Activated CD4-positive, alpha-beta T cell treated with anti-CD3 and anti-CD28 coated beads for 36 hours (primary cell): Measurements from ENCODE around the gene ABI2. TPM values are rescaled to one million over a fixed set of nuclear protein-coding genes. Genes with fewer than 3 reads are reported as not detected.
"Not testable (repeated sequence)": the region's sequence is repeated elsewhere in the genome, so short reads cannot be mapped to it uniquely, and the experiment has no call there.

Experiments
- ATAC-seq: fragments of 200-7000 bp; cut with Tn5 transposase; one replicate; pipeline ENCODE4 v1.10.0; 2021; ENCODE audit warnings: mild to moderate bottlenecking, moderate library complexity
- CTCF ChIA-PET: fragments of 350-600 bp; sonication (Branson Sonifier 250); formaldehyde crosslinking; loops from one replicate; lab custom pipeline; 2021; ENCODE audit warnings: antibody characterized with exemption; lab: Charles Lee
- POLR2A ChIA-PET: fragments of 350-600 bp; sonication (Branson Sonifier 250); formaldehyde crosslinking; loops from one replicate; lab custom pipeline; 2021; ENCODE audit warnings: antibody characterized with exemption, inconsistent platforms; lab: Charles Lee
- DNase-seq: peaks from one replicate; pipeline ENCODE4 v3.0.0-alpha.2; 2020
- H3K27ac Mint-ChIP-seq: one replicate; pipeline ENCODE4 v1.8.0; 2021; ENCODE audit warnings: mixed read lengths
- H3K27me3 Mint-ChIP-seq: one replicate; pipeline ENCODE4 v1.8.0; 2021; ENCODE audit warnings: mixed read lengths
- H3K36me3 Mint-ChIP-seq: one replicate; pipeline ENCODE4 v1.8.0; 2021; ENCODE audit warnings: low read depth, mixed read lengths
- H3K4me1 Mint-ChIP-seq: one replicate; pipeline ENCODE4 v1.8.0; 2021; ENCODE audit warnings: mixed read lengths
- H3K4me3 Mint-ChIP-seq: one replicate; pipeline ENCODE4 v1.8.0; 2021; ENCODE audit warnings: mild to moderate bottlenecking, moderate library complexity, mixed read lengths
- H3K9me3 Mint-ChIP-seq: one replicate; pipeline ENCODE4 v1.8.0; 2021; ENCODE audit warnings: low read depth, mixed read lengths
- intact Hi-C, 2 experiments: fragments of 100-400 bp; cut with DNase I in 1 of 2; cut with micrococcal nuclease in 1 of 2; formaldehyde crosslinking; loops; one replicate each; pipeline versions ENCODE4 v1.14.2 to v1.15.1; 2022 to 2024; cut with DNase I, micrococcal nuclease
- total RNA-seq, 2 experiments: library from RNA; stranded (reverse); gene quantifications; one replicate each; pipeline ENCODE4 v1.2.3, GENCODE V29; 2021

Gene ABI2
- total RNA-seq, 2 experiments from 2014 or later: 40.6 to 57.6 TPM

GRCh38 chr2:203328760-203329540 lies 756 bp downstream of the ABI2 start:
- Mint-ChIP-seq H3K4me3 (peak overlapping the region; percentile 91), H3K4me1 (peaks cover 34% of the 10 kb centered on the region), H3K36me3 (peaks cover 7% of the 10 kb centered on the region), H3K27me3 (no peaks in the 10 kb centered on the region), H3K27ac (peak overlapping the region; percentile 84), H3K9me3 (no peaks in the 10 kb centered on the region)
- ChIA-PET CTCF (interaction anchor here (0.6 to 0.8 kb wide), 4 partner anchors 19 to 377 kb away, joined by 3 to 5 read pairs (median 3); no protein-coding TSS in a partner anchor), POLR2A (interaction anchor here (0.6 to 0.7 kb wide), 3 partner anchors 22 to 418 kb away, joined by 3 to 7 read pairs (median 7); no protein-coding TSS in a partner anchor)
- ATAC-seq: peak; percentile 43
- DNase-seq: peak; percentile 71
- intact Hi-C loops: loop anchor here (1.0 to 5.0 kb wide), 7 partner anchors 90 to 483 kb away; partner anchors contain the start of genes CARF (in 1 of the 2), CD28 (in 1 of the 2), CYP20A1 (in 1 of the 2) and NBEAL1 (in 1 of the 2)

- intact Hi-C loops: no loop called here
- DNase-seq (no peak), ATAC-seq (no peak)
- no peaks in the 10 kb centered on the region for H3K9me3 Mint-ChIP-seq
- peak overlapping the region; percentile 30 for H3K4me3 Mint-ChIP-seq
- H3K36me3 Mint-ChIP-seq: peaks cover 10% of the 10 kb centered on the region
- H3K27me3 Mint-ChIP-seq: no peaks in the 10 kb centered on the region
- peaks cover 34% of the 10 kb centered on the region for H3K4me1 Mint-ChIP-seq
- POLR2A ChIA-PET: no interaction called here
- H3K27ac Mint-ChIP-seq: no peak overlapping the region
- CTCF ChIA-PET: no interaction called here
Observed at GRCh38 chr2:203330434-203330833, 2.2 kb downstream of the ABI2 start.

GRCh38 chr2:203338322-203338721 lies 10.1 kb downstream of the ABI2 start:
- CTCF ChIA-PET: no interaction called here
- H3K27me3 Mint-ChIP-seq: no peaks in the 10 kb centered on the region
- no peak for ATAC-seq
- POLR2A ChIA-PET: interaction anchor here (0.6 kb wide), 2 partner anchors 39 to 394 kb away, joined by 3 read pairs; no protein-coding TSS in a partner anchor
- H3K4me3 Mint-ChIP-seq: no peak overlapping the region
- H3K27ac Mint-ChIP-seq: no peak overlapping the region
- intact Hi-C loops: no loop called here
- H3K36me3 Mint-ChIP-seq: peaks cover 8% of the 10 kb centered on the region
- no peaks in the 10 kb centered on the region for H3K9me3 Mint-ChIP-seq
- H3K4me1 Mint-ChIP-seq: peaks cover 2% of the 10 kb centered on the region
- DNase-seq: no peak

GRCh38 chr2:203340791-203341487 lies 12.7 kb downstream of the ABI2 start:
- Mint-ChIP-seq H3K27me3 (no peaks in the 10 kb centered on the region), H3K4me3 (no peak overlapping the region), H3K4me1 (peaks cover 2% of the 10 kb centered on the region), H3K9me3 (no peaks in the 10 kb centered on the region), H3K36me3 (peaks cover 13% of the 10 kb centered on the region), H3K27ac (no peak overlapping the region)
- ChIA-PET POLR2A (no interaction called here), CTCF (no interaction called here)
- ATAC-seq (no peak), DNase-seq (no peak)
- intact Hi-C loops: no loop called here

- no peaks in the 10 kb centered on the region for H3K27me3 Mint-ChIP-seq
- DNase-seq (no peak), ATAC-seq (no peak)
- peaks cover 11% of the 10 kb centered on the region for H3K36me3 Mint-ChIP-seq
- intact Hi-C loops: no loop called here
- H3K4me3 Mint-ChIP-seq: no peak overlapping the region
- POLR2A ChIA-PET: no interaction called here
- no peaks in the 10 kb centered on the region for H3K4me1 Mint-ChIP-seq
- H3K9me3 Mint-ChIP-seq: no peaks in the 10 kb centered on the region
- no peak overlapping the region for H3K27ac Mint-ChIP-seq
- CTCF ChIA-PET: interaction anchor here (0.7 kb wide), 1 partner anchor 29 kb away, joined by 3 read pairs; no protein-coding TSS in a partner anchor
Observed at GRCh38 chr2:203341741-203342310, 13.6 kb downstream of the ABI2 start.

GRCh38 chr2:203342374-203342773 lies 14.2 kb downstream of the ABI2 start:
- H3K36me3 Mint-ChIP-seq, DNase-seq, H3K4me3 Mint-ChIP-seq, POLR2A ChIA-PET, H3K27ac Mint-ChIP-seq, intact Hi-C loops, H3K27me3 Mint-ChIP-seq, H3K4me1 Mint-ChIP-seq, H3K9me3 Mint-ChIP-seq, ATAC-seq: not testable (repeated sequence)
- CTCF ChIA-PET: interaction anchor here (0.7 kb wide), 1 partner anchor 29 kb away, joined by 3 read pairs; no protein-coding TSS in a partner anchor

- Mint-ChIP-seq H3K9me3 (no peaks in the 10 kb centered on the region), H3K4me3 (no peak overlapping the region), H3K27me3 (no peaks in the 10 kb centered on the region), H3K36me3 (peaks cover 10% of the 10 kb centered on the region), H3K4me1 (no peaks in the 10 kb centered on the region), H3K27ac (no peak overlapping the region)
- ATAC-seq: no peak
- CTCF ChIA-PET: no interaction called here
- intact Hi-C loops: no loop called here
- POLR2A ChIA-PET: no interaction called here
- DNase-seq: no peak
Observed at GRCh38 chr2:203344667-203345066, 16.5 kb downstream of the ABI2 start.

- CTCF ChIA-PET: interaction anchor here (0.6 to 0.7 kb wide), 2 partner anchors 81 to 805 kb away, joined by 3 read pairs; no protein-coding TSS in a partner anchor
- H3K9me3 Mint-ChIP-seq: no peaks in the 10 kb centered on the region
Observed at GRCh38 chr2:203346612-203347011, 18.4 kb downstream of the ABI2 start.

GRCh38 chr2:203347375-203347774 lies 19.2 kb downstream of the ABI2 start:
- Mint-ChIP-seq H3K4me3 (no peak overlapping the region), H3K9me3 (no peaks in the 10 kb centered on the region), H3K36me3 (peaks cover 8% of the 10 kb centered on the region), H3K27ac (no peak overlapping the region), H3K27me3 (no peaks in the 10 kb centered on the region), H3K4me1 (no peaks in the 10 kb centered on the region)
- no peak for ATAC-seq
- intact Hi-C loops: no loop called here
- ChIA-PET POLR2A (no interaction called here), CTCF (interaction anchor here (1.2 kb wide), 1 partner anchor 18 kb away, joined by 3 read pairs; no protein-coding TSS in a partner anchor)
- no peak for DNase-seq

More at GRCh38 chr2:203346612-203347011, 18.4 kb downstream of the ABI2 start:
- Mint-ChIP-seq H3K36me3 (peaks cover 10% of the 10 kb centered on the region), H3K4me1 (no peaks in the 10 kb centered on the region), H3K4me3 (no peak overlapping the region), H3K27ac (no peak overlapping the region), H3K27me3 (no peaks in the 10 kb centered on the region)
- intact Hi-C loops: no loop called here
- ATAC-seq: no peak
- POLR2A ChIA-PET: no interaction called here
- no peak for DNase-seq

GRCh38 chr2:203352604-203353255 lies 24.5 kb downstream of the ABI2 start:
- H3K27me3 Mint-ChIP-seq: no peaks in the 10 kb centered on the region
- H3K4me3 Mint-ChIP-seq: no peak overlapping the region
- ChIA-PET CTCF (no interaction called here), POLR2A (no interaction called here)
- H3K4me1 Mint-ChIP-seq: no peaks in the 10 kb centered on the region
- no peak for ATAC-seq
- intact Hi-C loops: no loop called here
- H3K9me3 Mint-ChIP-seq: no peaks in the 10 kb centered on the region
- no peak for DNase-seq
- H3K27ac Mint-ChIP-seq: no peak overlapping the region
- H3K36me3 Mint-ChIP-seq: peaks cover 5% of the 10 kb centered on the region

GRCh38 chr2:203354966-203355365 lies 26.8 kb downstream of the ABI2 start:
- intact Hi-C loops: no loop called here
- Mint-ChIP-seq H3K9me3 (peaks cover 3% of the 10 kb centered on the region), H3K4me3 (no peak overlapping the region), H3K27me3 (no peaks in the 10 kb centered on the region), H3K4me1 (no peaks in the 10 kb centered on the region), H3K36me3 (peaks cover 7% of the 10 kb centered on the region), H3K27ac (no peak overlapping the region)
- ChIA-PET CTCF (no interaction called here), POLR2A (no interaction called here)
- ATAC-seq: no peak
- no peak for DNase-seq
